ENCODE data around the gene MAP3K3. TPM values are rescaled to one million over a fixed set of nuclear protein-coding genes. Genes with fewer than 3 reads are reported as not detected.

The MAP3K3 gene
- total RNA-seq = 10 to 100 TPM; 38.5 to 39.8 TPM
- long read RNA-seq, donor 1, full-length matches to known transcripts = 10 of 26 reads
- long read RNA-seq, donor 1, partial matches to known transcripts = 6 of 26 reads
- long read RNA-seq, donor 1, other reads (novel, unspliced or antisense) = 10 of 26 reads
- long read RNA-seq, donor 2, partial matches to known transcripts = 61 of 74 reads
- long read RNA-seq, donor 2, other reads (novel, unspliced or antisense) = 10 of 74 reads

GRCh38 chr17:63621684-63622573, at the start of gene MAP3K3:
Gene MAP3K3 (plus strand): TSS chr17:63622417. CDS start chr17:63622760, 343 bp downstream.
- peak; percentile 99 for DNase-seq (ENCODE audit: low spot score)
- intact Hi-C loops (cut with DNase I) = no loop called here

DNA sequence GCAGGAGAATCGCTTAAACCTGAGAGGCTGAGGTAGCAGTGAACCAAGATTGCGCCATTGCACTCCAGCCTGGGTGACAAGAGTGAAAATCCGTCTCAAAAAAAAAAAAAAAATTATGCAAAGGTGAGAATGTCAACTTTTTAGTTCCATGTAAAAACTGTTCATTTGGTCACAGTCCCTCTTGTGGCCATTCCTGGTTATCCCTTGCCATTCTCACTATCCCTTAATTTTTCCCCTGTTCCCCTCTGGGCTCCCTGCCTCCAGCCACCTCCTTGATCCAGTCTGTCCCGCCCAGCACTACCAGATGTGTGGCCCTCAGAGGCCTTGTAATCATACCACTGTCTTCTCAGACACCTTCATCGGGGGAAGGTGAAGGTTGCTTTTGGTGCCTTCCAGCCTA, 48.6 kb upstream of the MAP3K3 start:
- DNase-seq (ENCODE audit: low spot score) = no peak
- intact Hi-C loops (cut with DNase I) = no loop called here

DNA sequence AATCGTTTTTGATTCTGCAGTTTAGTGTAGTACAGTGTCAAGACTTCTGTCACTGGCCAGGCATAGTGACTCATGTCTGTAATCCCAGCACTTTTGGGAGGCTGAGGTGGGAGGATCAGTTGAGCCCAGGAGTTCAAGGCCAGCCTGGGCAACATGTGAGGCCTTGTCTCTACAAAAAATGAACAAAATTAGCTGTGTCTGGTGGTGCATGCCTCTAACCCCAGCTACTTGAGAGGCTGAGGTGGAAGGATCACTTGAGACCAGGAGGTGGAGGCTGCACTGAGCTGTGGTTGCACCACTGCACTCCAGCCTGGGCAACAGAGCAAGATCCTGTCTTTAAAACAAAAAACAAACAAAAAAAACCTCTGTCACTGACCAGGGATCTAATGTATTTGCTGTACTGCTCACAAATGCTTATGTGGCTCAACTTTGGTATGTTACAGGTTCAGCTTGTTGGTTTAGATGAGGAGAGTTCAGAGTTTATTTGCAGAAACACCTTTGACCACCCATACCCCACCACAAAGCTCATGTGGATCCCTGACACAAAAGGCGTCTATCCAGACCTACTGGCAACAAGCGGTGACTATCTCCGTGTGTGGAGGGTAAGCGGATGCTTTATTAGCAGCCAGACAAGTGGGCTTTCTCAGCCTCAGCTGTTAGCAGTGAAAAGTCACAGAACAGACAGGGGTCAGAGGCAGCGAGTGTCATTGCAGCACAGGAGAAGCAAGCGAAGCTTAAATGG, 44.0 kb upstream of the MAP3K3 start:
- intact Hi-C loops (cut with DNase I) = no loop called here
- no peak for DNase-seq (ENCODE audit: low spot score)

GRCh38 chr17:63578769-63579111, 43.5 kb upstream of the MAP3K3 start:
- intact Hi-C loops (cut with DNase I) = no loop called here
- DNase-seq (ENCODE audit: low spot score) = no peak

- intact Hi-C loops (cut with DNase I) = no loop called here
- DNase-seq (ENCODE audit: low spot score) = no peak
Observed at GRCh38 chr17:63579633-63580032, 42.6 kb upstream of the MAP3K3 start.

DNA sequence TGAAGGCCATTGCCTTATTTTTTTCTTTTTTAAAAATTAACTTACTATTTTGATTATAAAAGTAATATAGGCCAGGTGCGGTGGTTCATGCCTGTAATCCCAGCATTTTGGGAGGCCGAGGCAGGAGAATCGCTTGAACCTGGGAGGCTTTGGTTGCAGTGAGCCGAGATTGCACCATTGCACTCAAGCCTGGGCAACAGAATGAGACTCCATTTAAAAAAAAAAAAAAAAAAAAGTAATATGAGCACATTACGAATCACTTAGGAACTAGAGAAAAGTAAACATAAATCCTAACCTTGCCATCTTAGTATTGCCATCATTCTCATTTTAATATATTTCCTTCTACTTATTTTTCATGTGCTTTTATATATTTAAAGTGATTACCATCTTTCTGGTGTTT, 34.4 kb upstream of the MAP3K3 start:
- no peak for DNase-seq (ENCODE audit: low spot score)
- intact Hi-C loops (cut with DNase I) = no loop called here

GRCh38 chr17:63588797-63589196, 33.4 kb upstream of the MAP3K3 start:
- intact Hi-C loops (cut with DNase I) = no loop called here
- DNase-seq (ENCODE audit: low spot score) = no peak

GRCh38 chr17:63589646-63590045, 32.6 kb upstream of the MAP3K3 start:
- intact Hi-C loops (cut with DNase I) = no loop called here
- DNase-seq (ENCODE audit: low spot score) = no peak

DNA sequence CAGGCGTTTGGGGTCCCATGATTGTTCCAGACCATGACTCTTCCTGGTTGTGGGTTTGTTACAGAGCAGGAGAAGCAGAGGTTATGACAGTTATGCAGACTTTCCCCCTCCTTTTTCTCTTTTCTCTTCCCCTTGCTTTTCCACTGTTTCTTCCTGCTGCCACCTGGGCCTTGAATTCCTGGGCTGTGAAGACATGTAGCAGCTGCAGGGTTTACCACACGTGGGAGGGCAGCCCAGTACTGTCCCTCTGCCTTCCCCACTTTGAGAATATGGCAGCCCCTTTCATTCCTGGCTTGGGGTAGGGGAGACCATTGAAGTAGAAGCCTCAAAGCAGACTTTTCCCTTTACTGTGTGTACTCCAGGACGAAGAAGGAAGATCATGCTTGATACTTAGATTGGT, 29.4 kb upstream of the MAP3K3 start:
- DNase-seq (ENCODE audit: low spot score) = no peak
- intact Hi-C loops (cut with DNase I) = no loop called here

DNA sequence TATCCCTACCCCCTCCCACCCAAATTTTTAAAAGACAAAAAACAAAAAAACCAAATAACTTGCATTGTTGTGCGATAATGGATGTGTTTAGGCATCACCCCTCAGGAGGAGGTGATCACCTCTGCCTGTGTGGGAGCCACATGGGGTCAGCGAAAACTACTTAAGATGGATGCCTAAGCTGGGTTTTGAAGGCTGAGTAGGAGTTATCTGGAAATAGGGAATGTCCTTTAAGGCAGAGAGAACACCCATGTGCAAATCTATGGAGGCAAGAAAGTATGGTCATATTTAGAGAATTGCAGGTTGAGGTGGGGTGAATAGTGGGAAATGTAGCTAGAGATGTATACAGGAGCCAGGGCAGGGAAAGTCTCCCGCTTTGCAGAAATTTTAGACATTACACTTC, 27.1 kb upstream of the MAP3K3 start:
- no peak for DNase-seq (ENCODE audit: low spot score)
- intact Hi-C loops (cut with DNase I) = no loop called here

GRCh38 chr17:63596856-63597586, 25.2 kb upstream of the MAP3K3 start:
- DNase-seq (ENCODE audit: low spot score) = no peak
- intact Hi-C loops (cut with DNase I) = no loop called here

DNA sequence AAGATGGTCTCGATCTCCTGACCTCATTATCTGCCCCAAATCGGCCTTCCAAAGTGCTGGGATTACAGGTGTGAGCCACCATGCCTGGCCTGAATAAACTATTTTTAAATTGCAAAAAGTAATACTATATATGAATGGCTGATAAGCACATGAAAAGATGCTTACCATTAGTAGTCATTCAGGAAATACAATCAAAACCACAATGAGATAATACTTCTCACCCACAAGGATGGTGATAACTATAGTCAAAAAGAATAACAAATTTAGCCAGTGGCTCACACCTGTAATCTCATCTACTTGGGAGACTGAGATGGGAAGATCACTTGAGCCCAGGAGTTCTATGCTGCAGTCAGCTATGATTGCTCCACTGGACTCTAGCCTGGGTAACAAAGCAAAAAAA, 23.9 kb upstream of the MAP3K3 start:
- intact Hi-C loops (cut with DNase I) = no loop called here
- DNase-seq (ENCODE audit: low spot score) = no peak

DNA sequence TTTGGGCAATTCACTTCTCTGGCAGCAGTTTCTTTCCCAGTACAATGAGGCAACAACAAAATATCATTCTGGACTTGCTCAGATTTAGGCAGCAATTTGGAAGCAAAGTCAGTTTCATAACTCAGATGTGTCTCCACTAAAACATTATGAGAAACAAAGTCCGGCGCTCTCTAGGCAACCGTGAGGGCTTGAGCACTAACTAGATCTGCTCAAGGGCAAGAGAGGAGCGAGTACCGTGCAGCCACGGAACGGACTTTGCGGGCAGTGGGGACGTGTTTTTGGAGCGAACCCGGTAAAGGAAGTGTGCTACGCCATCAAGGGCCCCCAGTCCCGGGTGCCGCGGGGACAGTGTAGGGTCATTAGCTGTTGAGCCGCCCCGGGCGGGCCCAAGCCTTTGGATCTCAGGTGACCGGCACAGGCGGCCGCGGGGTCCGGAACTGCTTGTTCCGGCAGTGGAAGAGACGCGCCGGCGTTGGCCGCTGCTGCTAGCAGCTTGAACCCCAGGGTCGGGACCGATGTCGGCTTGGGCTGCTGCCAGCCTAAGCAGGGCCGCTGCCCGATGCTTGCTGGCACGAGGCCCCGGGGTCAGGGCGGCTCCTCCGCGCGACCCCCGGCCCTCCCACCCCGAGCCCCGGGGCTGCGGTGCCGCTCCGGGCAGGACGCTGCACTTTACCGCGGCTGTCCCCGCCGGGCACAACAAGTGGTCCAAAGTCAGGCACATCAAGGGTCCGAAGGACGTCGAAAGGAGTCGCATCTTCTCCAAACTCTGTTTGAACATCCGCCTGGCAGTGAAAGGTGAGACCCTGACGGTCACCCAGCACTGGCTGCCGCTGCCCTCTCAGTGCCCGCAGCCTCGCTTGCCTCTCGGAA, 21.4 kb upstream of the MAP3K3 start, which contains the start of gene TACO1:
Gene TACO1 (plus strand): TSS at position 327 of the 870 bp plus-strand sequence. CDS start 189 bp downstream, at position 516.
- peak; percentile 93 for DNase-seq (ENCODE audit: low spot score)
- intact Hi-C loops (cut with DNase I) = loop anchor here in 1 of 2 donors (5.0 kb wide), 1 partner anchor 169 kb away; no protein-coding TSS in a partner anchor

GRCh38 chr17:63601439-63602371, 20.5 kb upstream of the MAP3K3 start:
- no peak for DNase-seq (ENCODE audit: low spot score)
- intact Hi-C loops (cut with DNase I) = loop anchor here in 1 of 2 donors (5.0 kb wide), 1 partner anchor 169 kb away; no protein-coding TSS in a partner anchor

GRCh38 chr17:63609816-63610573, 12.2 kb upstream of the MAP3K3 start:
- DNase-seq (ENCODE audit: low spot score) = no peak
- intact Hi-C loops (cut with DNase I) = loop anchor here (5.0 kb wide), 1 partner anchor 183 kb away; no protein-coding TSS in a partner anchor

- DNase-seq (ENCODE audit: low spot score) = no peak
- intact Hi-C loops (cut with DNase I) = loop anchor here (5.0 kb wide), 1 partner anchor 184 kb away; no protein-coding TSS in a partner anchor
Observed at GRCh38 chr17:63610854-63611253, 11.4 kb upstream of the MAP3K3 start.

Data from posterior vena cava (tissue), 2 donors.